Adrenal gland (tissue), 12 donors: ENCODE measurements around the gene SHANK3. TPM values are rescaled to one million over a fixed set of nuclear protein-coding genes. Genes with fewer than 3 reads are reported as not detected.

Source experiments
- DNase-seq, 7 donors: peaks; one replicate each; pipeline ENCODE4 v3.0.0-alpha.2; 2019 to 2020
- H3K27ac ChIP-seq, 5 donors: fragments of 200-600 bp; sonication (generic) in 4 of 5; 1 replicate in 3 of 5; 2 replicates in 2 of 5; pipeline versions ENCODE4 v1.5.1 to v1.8.0; 2016 to 2020; ENCODE audit warnings: mild to moderate bottlenecking in 1 of 5
- H3K27me3 ChIP-seq: fragments of 200-600 bp; 2 replicates; pipeline ENCODE4 v1.8.0; 2021
- H3K36me3 ChIP-seq, 2 donors: fragments of 200-600 bp; replicated peaks in 1 of 2; 1 replicate in 1 of 2; 2 replicates in 1 of 2; pipeline versions ENCODE4 v1.5.1 to v1.8.0; 2018 to 2022
- H3K4me1 ChIP-seq, 2 donors: fragments of 200-600 bp; replicated peaks in 1 of 2; 1 replicate in 1 of 2; 2 replicates in 1 of 2; pipeline versions ENCODE4 v1.5.1 to v1.8.0; 2018 to 2021
- H3K4me3 ChIP-seq, 4 donors: fragments of 200-600 bp; sonication (generic) in 3 of 4; one replicate each; pipeline ENCODE4 v1.5.1; 2016 to 2018
- H3K9me3 ChIP-seq, 3 donors: fragments of 200-600 bp; sonication (generic) in 1 of 3; replicated peaks in 1 of 3; 1 replicate in 2 of 3; 2 replicates in 1 of 3; pipeline versions ENCODE4 v1.5.1 to v1.8.0; 2016 to 2021
- POLR2A ChIP-seq, 2 donors: fragments of 450-650 bp; IDR thresholded peaks; one replicate each; pipeline ENCODE4 v1.6.1; 2017; ENCODE audit warnings: antibody characterized with exemption in 2 of 2, mild to moderate bottlenecking in 2 of 2, moderate library complexity in 1 of 2
- WGBS, 4 donors: extraction: QIAGEN DNeasy Blood & Tissue Kit in 2 of 4; methylation state at CpG; one replicate each; pipeline versions ENCODE4 v1.1.5 to v1.1.7; 2013 to 2017; 5-methylcytosine and 5-hydroxymethylcytosine counted together
- intact Hi-C, 2 donors: fragments of 100-400 bp; cut with DNase I; formaldehyde crosslinking; loops; one replicate each; pipeline versions ENCODE4 v1.14.1 to v1.15.0; 2022 to 2023
- polyA plus RNA-seq, 3 donors: library from polyadenylated mRNA; stranded (reverse); fragments of 200-250 nt in 2 of 3; fragments of 350-450 nt in 1 of 3; fragmentation: Illumina TruSeq in 1 of 3; extraction: RNeasy Lipid Tissue Mini Kit (QIAGEN cat#74804) in 1 of 3; gene quantifications; one replicate each; pipeline ENCODE4 v1.2.3, GENCODE V29; 2013 to 2014
- total RNA-seq, 9 donors: library from RNA; depleted of rRNA in 4 of 9; stranded (reverse); fragments of >200 nt in 4 of 9; fragments of 120-200 nt in 1 of 9; fragmentation: NEBNext Ultra II Directional in 1 of 9; extraction: Animal tissue kit (Norgen Biotek cat#: 25700) in 1 of 9; gene quantifications; one replicate each; pipeline versions ENCODE4 v1.1.0 to v1.2.4, GENCODE V29; 2013 to 2023
- TF ChIP-seq, protein P1 (sequence below), 6 experiments: fragments of 450-650 bp in 4 of 6; fragments of 200-600 bp in 2 of 6; sonication (generic) in 1 of 6; IDR thresholded peaks; 1 replicate in 5 of 6; 2 replicates in 1 of 6; pipeline versions ENCODE4 v1.5.1 to v1.8.0; 2016 to 2021; ENCODE audit warnings: antibody characterized with exemption in 6 of 6, mild to moderate bottlenecking in 2 of 6, moderate library complexity in 1 of 6
- donor health status: healthy with polysubstance abuse.
- donor health status: Bipolar disorder and iron deficiency.
- donor health status: DM: yes; HTN: yes; CAD: no.
- donor health status: DM: no; HTN: no; CAD: no.
- donor health status: DM: no; HTN: no; CAD: no.
- donor health status: DM: yes; HTN: yes; CAD: no.

The SHANK3 gene
- total and polyA plus RNA-seq, 12 donors, result 0.88 to 44.0 (median 9.8) TPM

DNA sequence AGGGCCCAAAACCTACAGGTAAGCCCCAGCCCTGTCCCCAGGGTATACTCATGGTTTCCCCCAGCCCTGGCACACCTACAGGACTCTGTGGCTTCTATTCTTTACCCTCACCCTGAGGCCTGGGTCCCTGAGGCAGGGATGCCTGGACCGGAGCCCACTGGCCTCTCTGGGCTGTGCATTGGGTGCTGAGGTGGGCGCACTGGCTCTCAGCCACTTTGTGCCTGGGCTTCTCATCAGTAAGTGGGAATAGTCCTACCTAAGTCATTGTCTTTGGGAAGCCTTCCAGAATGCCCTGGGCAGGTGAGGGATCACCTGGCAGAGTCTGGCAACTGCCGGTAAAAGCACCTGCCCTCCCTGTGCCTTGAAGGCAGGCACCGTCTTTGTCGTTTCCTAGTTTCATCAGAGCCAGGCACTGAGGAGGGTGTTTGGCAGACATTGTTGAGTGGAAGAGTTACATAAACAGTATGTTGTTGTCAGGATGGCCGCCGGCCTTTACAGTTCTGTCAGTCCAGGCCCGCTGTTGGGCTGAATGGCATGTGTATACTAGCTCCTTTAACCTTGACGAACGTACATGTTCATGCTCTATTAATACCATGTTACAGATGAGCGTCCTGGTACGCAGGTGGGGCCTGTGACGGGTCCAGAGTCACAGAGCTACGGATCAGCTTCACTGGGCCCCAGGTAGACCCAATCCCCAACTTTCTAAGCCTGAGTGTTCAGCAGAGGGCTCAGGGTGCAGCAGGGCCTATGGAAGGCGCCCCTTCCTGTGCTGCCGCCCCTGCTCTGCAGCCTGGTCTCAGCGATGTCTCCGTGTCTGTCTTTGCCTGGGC lies 23.0 kb downstream of the SHANK3 start:
- no peaks in the 10 kb centered on the region for H3K4me1 ChIP-seq
- DNase-seq, result peak in 1 of 7 donors; percentile 4
- no peak overlapping the region for H3K4me3 ChIP-seq
- no peaks in the 10 kb centered on the region for H3K27me3 ChIP-seq
- intact Hi-C loops, result no loop called here
- H3K27ac ChIP-seq, result no peak overlapping the region
- no peak for TF ChIP-seq POLR2A (IDR thresholded peaks at IDR 0.05)
- TF ChIP-seq, protein P1, sequence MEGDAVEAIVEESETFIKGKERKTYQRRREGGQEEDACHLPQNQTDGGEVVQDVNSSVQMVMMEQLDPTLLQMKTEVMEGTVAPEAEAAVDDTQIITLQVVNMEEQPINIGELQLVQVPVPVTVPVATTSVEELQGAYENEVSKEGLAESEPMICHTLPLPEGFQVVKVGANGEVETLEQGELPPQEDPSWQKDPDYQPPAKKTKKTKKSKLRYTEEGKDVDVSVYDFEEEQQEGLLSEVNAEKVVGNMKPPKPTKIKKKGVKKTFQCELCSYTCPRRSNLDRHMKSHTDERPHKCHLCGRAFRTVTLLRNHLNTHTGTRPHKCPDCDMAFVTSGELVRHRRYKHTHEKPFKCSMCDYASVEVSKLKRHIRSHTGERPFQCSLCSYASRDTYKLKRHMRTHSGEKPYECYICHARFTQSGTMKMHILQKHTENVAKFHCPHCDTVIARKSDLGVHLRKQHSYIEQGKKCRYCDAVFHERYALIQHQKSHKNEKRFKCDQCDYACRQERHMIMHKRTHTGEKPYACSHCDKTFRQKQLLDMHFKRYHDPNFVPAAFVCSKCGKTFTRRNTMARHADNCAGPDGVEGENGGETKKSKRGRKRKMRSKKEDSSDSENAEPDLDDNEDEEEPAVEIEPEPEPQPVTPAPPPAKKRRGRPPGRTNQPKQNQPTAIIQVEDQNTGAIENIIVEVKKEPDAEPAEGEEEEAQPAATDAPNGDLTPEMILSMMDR (IDR thresholded peaks at IDR 0.05), result no peak
- WGBS, 4 donors, result 82 to 88% (median 86%) methylated on average over 18 of the region's 18 CpGs
- no peaks in the 10 kb centered on the region for H3K9me3 ChIP-seq
- H3K36me3 ChIP-seq, result no peaks in the 10 kb centered on the region

DNA sequence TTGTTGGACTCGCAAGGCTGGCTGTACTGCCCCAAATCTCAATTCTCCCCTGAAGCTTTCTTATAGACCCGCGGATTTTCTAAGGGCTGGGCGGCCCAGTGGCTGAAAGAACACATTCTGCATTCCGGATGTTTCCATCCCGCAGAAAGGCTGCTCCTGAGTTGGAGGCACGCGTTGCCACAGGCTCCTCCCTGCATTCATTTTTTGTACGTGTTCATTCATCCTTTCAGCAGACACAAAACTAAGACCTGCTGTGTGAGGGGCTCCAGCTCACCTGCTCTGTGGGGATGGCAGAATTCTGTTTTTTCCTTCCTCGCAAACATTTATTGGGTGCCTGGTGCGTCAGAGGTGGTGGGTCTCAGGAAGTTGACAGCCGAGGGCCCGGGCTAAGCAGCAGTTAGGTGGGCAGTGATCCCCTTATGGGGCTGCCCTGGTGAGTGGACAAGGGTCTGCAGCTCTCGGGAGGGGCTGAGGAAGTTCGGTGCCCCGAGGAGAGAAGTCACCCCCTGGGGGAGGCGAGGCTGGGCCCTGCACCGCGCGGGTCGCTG lies 23.7 kb downstream of the SHANK3 start:
- intact Hi-C loops, result no loop called here
- no peaks in the 10 kb centered on the region for H3K4me1 ChIP-seq
- H3K4me3 ChIP-seq, result no peak overlapping the region
- no peaks in the 10 kb centered on the region for H3K36me3 ChIP-seq
- TF ChIP-seq POLR2A (IDR thresholded peaks at IDR 0.05), result no peak
- TF ChIP-seq, protein P1 (IDR thresholded peaks at IDR 0.05), result no peak
- DNase-seq, result no peak
- H3K27ac ChIP-seq, result no peak overlapping the region
- no peaks in the 10 kb centered on the region for H3K27me3 ChIP-seq
- WGBS, 4 donors, result 50 to 78% (median 62%) methylated on average over 9 to 21 of the region's 21 CpGs
- no peaks in the 10 kb centered on the region for H3K9me3 ChIP-seq

DNA sequence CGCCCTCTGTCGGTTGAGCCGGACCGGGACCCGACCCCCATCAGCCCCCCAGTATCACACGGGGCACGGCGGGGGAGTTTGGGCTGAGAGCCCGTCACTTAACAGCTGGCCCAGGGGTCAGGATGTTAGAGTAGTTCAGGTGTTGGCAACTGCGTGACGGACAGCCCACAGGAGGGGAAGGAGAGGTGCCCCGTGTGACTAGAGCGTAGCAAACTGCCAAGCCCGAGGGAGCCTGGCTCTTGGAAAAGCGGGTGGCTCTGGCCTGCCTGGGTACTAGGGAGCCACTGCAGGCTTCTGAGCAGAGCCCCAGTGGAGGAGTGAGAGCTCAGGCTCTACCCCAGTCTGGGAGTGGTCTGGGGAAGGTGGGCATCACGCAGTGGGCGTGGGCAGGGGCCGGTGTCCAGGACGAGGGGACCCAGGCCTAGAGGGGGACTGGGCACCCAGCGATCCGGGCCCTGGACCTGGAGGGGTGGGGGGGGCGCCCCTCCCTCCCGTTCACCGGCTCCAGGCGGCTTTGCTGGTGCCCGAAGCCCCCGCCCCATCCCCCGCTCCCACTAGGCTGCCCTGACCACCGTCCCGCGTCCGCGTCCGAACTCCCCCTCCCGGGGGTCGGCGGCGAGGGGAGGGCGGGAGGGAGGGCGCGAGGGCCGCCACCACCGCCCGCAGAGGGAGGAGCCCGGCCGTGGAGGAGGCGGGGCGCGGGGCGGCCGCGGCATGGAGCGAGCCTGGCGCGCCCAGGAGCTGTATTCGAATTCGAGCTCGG lies 24.4 kb downstream of the SHANK3 start:
- 16 to 44% (median 20%) methylated on average over 13 to 52 of the region's 58 CpGs; no CpG with 5 or more reads in 1 of the 4 donors for whole genome bisulfite sequencing, 4 donors

More for the DNA sequence above, 24.4 kb downstream of the SHANK3 start:
- Histone ChIP-seq H3K27ac (no peak overlapping the region), H3K4me1 (no peaks in the 10 kb centered on the region), H3K4me3 (peak overlapping the region in 1 of 4 donors; percentile 46), H3K36me3 (no peaks in the 10 kb centered on the region), H3K27me3 (no peaks in the 10 kb centered on the region), H3K9me3 (no peaks in the 10 kb centered on the region)
- DNase-seq, result peak in 1 of 7 donors; percentile 12
- intact Hi-C loops, result no loop called here
- TF ChIP-seq, protein P1 (IDR thresholded peaks at IDR 0.05), result peak in 5 of 6 experiments; percentile 9 to 30 (median 24)
- no peak for TF ChIP-seq POLR2A (IDR thresholded peaks at IDR 0.05)
